Frontal cortex (tissue), 4 donors: ENCODE data around the gene PLPP7. TPM values are rescaled to one million over a fixed set of nuclear protein-coding genes. Genes with fewer than 3 reads are reported as not detected.
"Not testable (repeated sequence)": the region's sequence is repeated elsewhere in the genome, so short reads cannot be mapped to it uniquely, and the experiment has no call there.

Experiments
- DNase-seq, 2 donors: peaks; one replicate each; pipeline ENCODE4 v3.0.0; 2012; ENCODE audit warnings: low spot score in 2 of 2
- FAIRE-seq: peaks from 2 replicates; lab custom pipeline; 2012; peaks lifted over from hg19 to GRCh38; lab: Jason Lieb, UNC
- total RNA-seq: library from RNA; depleted of rRNA; stranded (reverse); fragments of >200 nt; gene quantifications from one replicate; pipeline ENCODE4 v1.2.3, GENCODE V29; 2014
- donor health status: control.
- donor health status: control.
- donor health status: control.

The PLPP7 gene
- total RNA-seq, 1 donor from 2014 or later = 6.1 TPM

DNA sequence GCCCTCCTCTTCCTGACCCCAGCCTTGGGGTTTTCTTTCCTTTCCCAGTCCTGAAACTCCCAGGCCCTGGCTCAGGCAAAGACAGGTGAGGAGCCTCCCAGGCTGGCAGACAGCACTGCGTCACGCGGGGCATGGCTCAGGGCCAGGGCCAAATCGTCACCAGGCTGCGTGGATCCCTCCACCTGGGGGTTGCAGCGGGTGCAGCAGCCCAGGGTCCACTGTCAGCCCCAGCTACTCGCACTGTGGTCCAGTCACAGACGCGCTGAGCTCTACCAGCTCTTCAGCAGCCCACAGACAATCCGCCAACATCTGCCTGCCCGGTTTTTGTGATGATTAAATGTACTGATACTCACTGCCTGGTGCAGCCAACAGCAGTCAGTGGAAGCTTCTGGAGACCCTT, 25.3 kb upstream of the PLPP7 start:
- DNase-seq (no peak), FAIRE-seq (no peak)

DNA sequence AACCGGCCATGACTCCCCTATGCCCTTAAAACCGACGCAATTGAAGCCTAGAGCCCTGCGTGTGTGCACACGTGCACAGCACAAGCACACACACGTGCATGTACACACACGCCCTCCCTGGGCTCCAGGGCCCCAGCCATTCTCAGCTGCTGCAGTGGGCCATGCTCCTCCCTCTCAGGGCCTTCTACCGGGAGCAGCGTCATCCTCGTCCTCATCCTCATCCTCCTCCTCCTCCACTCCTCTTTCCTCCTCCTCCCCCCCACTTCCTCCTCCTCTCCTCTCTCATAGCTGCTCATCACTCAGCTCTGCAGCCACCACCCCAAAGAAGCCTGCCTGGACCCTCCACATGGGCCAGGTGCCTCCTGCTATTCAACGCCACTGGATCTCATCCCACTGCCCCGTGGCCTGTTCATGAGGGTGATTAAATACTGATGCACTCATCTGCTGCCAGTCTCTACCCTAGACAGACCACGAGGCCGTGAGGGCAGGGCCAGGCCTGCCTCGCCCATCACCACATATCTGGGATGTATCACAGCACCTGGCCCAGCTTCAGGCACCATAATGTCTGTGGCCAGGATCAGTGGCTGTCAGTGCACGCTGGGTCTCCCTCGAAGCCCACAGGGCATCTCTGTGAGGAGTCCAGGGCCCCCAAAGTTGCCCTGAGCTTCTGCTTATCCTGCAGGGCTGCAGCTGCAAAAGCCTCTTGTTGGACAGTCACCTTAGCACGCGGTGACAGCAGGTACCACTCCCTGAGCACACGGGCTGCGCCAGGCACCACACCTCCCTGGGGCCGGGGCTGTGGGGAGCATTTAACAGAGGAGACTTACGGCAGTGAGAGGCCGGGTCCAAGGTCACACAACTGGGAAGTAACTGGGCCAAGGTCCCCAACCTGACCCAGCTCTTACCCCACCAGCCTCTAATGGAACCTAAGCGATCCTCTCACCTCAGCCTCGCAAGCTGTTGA, 23.0 kb upstream of the PLPP7 start:
- no peak for FAIRE-seq
- DNase-seq = no peak

DNA sequence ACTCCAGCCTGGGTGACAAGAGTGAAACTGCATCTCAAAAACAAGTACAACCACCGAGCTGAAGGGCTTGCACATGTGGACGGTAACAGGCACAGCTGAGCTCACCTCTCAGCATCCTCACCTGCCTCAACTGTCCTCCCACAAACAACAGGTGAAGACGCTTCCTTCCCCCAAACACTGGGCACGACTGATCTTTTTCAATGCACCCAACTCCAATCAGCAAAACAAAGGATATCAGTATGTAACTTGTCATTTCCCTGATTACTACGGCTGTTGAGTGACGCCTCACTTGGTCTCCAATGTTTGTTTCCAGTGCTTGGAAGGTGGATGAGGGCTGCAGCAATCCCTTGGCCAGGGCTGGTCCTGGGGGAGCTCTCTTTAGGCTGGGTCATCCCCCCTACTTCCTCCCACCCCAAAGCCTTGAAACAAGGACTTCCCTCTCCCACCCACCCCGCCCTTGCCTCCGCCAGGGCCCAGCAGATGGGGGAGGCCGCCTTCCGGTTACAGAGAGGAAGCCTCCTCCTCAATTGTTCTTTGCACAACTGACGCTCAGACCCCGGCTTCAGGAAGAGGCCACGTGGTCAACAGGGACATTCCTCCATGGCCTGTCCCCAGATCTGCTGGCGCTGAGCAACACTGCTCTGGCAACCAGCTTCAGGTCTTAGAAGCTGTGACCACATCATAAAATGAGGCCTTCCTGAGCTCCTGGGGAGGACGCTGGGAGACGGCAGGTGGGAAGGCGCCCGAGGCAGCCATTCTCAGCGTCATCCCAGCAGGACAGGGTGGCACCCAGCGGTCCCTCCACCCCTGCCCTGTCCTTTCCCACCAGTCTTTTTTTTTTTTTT, 19.1 kb upstream of the PLPP7 start:
- no peak for FAIRE-seq
- no peak for DNase-seq

DNA sequence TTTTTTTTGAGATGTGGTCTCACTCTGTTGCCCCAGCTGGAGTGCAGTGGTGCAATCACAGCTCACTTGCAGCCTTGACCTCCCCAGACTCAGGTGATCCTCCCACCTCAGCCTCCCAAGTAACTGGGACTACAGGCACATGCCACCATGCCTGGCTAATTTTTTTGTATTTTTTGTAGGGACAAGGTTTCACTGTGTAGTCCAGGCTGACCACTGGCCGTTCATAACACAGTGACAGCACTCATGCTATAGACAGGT, 18.6 kb upstream of the PLPP7 start:
- not testable (repeated sequence) for DNase-seq, FAIRE-seq

DNA sequence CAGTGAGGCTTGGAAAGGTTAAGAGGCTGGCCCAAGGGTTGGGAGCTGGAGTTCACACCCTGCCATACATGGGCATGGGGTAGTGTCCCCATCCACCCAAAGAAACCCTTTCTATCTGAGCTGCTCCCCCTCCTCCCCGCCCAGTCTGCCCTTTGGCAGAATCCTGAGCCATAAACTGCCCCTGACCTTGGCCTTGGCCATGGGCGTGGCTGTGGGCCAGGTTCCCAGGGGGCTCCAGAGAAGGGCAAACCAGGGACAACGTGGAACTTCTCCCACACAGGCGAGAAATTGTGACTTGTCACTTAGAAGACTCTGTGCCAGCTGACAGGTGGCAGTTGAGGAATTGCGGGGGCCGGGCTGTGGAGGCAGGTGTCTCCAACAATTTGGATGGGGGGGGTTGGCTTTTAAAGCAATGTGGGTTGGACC, 18.0 kb upstream of the PLPP7 start:
- DNase-seq (no peak), FAIRE-seq (no peak)

DNA sequence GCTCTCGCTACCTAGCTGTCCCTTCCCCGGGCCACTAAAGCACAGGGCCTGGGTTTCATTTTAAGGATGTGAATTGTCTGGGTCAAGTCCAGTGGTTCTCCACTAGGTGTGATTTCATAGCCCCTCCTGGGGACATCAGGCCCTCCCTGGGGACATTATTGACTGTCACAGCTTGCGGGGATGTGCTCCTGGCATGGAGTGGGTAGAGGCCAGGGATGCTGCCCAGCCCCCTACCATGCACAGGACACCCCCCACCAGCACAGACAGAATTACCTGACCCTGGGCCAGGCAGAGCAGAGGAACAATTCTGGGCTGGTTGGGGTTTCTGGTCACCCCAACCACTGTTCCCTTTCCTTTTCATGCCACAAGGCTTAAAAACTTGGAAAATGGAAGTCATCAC, 17.3 kb upstream of the PLPP7 start:
- DNase-seq = no peak
- no peak for FAIRE-seq

- FAIRE-seq = no peak
- DNase-seq = no peak
Measured at GRCh38 chr9:131273146-131273855, 16.2 kb upstream of the PLPP7 start.

DNA sequence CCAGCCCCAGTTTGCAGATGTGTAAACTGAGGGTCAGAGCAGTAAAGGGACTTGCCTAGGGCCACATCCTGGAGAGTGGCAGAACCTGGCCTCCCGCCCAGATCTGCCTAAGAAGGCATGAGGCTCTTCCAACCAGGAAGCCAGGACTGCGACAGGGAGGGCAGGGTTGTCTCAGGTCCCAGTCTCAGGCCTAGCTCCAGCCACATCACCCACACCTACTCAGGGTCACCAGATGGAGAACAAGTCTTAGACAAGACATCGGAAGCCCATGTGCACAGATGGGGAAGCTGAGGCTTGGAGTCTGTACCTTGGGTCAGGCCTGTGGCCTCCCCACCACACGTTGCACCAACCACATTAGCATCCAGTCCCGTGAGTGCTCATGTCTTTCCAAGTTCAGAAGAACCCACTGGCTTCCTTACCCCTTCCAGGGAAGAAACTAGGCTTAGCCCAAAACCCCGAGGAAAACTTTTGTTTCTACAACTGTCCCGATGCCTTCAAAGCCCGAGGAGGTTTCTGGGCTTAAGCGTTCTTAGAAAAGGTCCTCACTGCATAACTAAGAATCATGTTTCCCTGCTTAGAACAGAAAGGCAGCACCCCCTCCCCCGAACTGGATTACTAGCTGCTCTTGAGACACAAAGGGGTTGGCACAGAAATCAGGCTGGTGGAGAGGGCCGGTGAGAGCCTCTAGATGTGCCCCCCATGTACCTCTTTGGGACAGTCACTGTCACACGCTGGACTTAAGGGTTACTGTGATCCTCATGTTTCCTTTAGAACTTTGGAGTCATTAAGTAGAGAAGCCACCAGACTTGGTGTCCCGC, 15.5 kb upstream of the PLPP7 start:
- FAIRE-seq = no peak

DNA sequence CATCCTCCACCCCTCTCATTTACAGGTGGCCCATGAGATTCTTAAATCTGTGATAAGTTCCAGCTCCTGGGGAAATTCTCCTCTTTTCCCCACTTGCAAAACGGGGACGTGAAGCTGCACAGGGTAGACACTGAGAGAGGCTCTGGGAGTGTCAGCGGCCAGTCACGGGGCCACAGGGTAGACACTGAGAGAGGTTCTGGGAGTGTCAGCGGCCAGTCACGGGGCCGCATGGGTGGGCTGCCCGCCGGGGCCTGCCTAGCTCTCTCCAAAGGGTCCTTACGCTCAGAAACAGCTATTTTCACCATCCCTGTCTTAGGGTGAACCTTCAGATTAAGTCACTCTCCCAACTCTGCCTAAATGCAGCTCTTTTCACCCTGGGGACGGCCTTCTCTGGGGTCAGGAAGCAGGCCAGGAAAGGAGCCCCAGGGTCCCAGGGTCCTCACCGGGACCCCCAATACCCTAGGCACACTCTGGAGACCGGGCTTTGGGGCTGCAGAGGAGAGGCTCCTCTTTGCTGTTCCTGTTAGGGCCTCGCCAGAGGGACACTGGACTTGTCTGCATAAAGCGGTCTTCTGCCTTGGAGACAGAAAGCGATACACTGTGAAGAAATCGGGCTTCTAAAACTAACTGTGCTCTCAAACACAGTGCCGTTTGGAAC, 14.7 kb upstream of the PLPP7 start:
- FAIRE-seq = no peak

More for the DNA sequence above, 15.5 kb upstream of the PLPP7 start:
- no peak for DNase-seq

DNA sequence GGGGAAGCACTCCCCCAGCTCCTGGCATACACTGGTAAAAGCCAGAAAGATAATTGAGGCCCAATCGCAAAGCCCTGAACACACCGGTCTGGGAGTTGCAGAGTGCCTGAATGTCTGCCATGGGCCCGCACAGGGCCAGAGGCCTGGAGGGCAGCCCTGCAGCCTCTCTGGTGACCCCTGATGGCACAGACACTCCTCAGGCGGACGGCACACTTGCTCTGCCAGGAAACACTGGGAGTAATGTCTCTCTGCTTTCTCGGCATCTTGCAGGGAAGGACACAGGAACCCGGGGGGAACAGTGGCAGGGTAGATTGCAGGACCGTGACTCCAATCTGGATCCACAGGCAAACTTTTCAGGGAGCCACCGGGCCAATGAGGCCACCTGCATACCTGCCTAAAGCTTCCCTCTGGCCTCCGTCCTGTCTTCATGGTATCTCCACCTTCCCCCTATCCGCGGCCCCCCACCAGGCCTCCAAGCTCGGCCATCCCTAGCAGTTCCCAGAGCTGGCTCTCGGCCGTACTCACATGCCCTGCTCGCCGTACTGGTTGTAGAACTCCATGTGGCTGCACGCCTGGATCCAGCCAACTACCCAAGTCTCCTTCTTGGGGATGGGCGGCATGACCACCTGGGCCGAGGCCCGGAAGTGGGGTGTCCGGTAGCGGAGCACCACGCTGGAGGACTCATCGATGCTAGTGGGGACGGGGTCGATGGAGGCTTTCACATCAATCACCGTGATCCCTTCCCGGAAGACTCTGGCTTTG, 14.0 kb upstream of the PLPP7 start:
- FAIRE-seq (no peak), DNase-seq (no peak)

More for the DNA sequence above, 14.7 kb upstream of the PLPP7 start:
- DNase-seq = no peak

DNA sequence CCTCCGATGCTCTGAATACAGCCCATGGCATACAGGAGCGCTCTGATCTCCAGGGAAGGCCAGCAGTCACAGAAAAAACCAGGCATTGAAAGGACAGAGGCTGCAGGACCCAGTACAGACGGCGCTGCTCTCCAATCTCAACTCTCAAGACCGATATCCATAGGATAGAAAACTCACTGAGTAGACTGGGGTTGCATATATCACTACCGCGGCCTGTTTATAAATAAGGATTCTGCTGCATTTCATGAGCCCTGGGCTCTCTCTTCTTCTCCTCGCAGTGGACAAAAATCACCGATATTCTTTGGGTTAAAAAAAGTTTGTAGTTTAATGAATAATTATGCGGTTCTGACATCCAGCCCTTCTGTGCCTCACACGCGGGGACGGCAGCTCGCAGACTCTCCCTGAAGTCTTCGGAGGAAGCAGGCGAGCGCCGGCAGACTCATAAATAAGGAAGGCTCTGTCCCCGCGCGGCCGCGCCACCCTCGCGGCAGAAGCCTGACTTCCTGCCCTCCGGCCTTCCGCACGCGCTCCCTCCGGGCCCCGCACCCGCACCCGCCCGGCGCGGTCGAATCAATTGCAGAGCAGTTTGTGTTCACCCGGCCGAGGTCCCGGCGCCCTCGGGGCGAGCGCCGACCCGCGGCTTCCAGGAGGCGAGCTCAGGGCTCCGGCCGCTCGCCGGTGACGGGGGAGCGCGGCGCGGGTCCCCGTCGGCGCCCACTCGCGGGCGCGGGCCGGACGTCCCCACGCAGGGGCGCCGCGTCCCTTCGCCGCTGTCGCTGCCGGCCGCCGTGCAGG, 13.2 kb upstream of the PLPP7 start, which contains the start of gene FAM78A:
Gene FAM78A, minus strand, starts transcription at position 417 of the 795 bp plus-strand sequence. Its CDS starts 331 bp downstream, at position 86.
- DNase-seq (no peak), FAIRE-seq (no peak)

DNA sequence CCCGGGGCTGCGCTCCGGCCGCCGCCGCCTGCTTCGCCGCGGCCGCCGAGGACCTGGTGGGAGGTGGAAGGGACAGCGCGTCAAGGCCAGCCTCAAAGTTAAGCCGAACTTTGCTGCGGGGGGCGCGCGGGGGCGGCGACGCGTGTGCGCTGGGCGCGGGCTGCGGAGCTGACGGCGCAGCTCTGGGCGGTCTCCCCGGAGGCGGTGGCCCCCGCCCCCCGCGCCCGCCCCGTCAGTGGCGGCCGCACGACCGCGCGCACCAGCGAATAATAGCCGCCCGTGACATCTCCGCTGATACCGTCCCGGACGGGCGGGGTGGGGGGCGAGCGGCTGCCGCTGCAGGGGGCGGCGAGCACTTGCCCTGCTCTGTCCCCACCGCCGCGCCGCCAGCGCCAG, 12.6 kb upstream of the PLPP7 start:
- FAIRE-seq (no peak), DNase-seq (no peak)

DNA sequence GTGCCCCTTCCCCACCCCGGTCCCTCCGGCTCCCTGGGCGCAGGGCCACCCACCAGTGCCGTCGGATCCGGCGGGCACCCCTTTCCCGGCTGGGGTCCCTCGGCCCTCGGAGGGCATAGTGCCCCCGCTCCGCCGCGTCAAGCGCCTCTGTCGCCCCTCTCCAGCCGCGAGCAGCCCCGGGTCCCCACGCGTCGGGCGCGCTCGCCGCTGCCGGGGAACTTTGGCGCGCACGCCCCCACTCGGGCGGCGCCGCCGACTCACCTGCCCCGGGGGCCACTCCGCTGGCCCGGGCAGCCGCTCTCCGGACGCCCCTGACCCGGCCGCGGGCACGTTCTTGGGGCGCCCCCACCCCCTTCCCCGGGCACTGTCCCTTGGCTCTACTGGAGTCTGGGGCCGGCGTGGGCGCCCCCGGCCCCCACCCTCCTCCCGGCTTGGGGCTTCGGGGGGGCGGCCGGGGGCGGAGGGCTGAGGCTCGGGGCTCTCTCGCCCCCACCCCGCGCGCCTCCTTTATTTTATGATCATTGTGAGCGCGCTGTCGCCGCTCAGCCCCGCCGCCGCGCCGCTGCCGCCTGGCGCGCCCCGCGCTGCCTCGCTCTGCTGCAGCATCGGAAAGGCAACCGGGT, 12.1 kb upstream of the PLPP7 start:
- peak in 1 of 2 donors; percentile 66 for DNase-seq
- no peak for FAIRE-seq

GRCh38 chr9:131277910-131278701, 11.4 kb upstream of the PLPP7 start:
- DNase-seq = peak; percentile 98 to 99
- no peak for FAIRE-seq

- DNase-seq = no peak
- no peak for FAIRE-seq
Measured at GRCh38 chr9:131278702-131279111, 10.8 kb upstream of the PLPP7 start.

DNA sequence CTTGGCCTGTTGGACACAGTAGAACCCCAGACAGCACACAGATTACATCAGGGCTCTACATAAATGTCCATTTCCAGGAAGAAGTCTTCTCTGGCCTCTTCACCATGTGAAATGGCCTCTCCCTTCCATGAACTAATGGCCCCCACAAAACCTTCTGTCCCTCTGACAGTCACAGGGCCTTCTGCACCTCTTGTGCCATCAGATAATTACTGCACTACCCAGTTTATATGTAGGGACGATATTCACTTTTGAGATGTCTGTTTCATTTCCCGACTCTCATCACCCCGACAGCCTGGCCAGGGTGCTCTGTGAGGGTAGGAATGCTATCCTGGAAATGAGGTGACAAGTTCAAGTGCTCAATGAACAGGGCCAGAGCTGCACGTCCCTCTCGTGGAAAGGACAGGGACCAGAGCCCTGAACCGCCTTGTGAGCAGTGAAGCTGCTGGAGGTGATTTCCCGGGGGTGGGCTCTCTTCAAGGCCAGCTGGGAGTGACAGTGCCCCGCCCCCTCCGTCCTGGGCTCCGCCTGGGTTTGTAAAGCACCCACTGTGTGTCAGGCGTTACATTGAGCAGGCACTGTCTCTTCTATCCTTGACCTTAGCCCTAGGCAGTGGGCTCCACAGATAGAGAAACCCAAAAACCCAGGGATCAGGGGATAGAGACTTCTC, 10.2 kb upstream of the PLPP7 start:
- DNase-seq (no peak), FAIRE-seq (no peak)
